ENCODE measurements around the gene CYB5R2.
A peak's percentile ranks its signal among the peaks of the same experiment; 100 is the strongest.

CYB5R2 gene

GRCh38 chr11:7645206-7645605, 28.1 kb downstream of the CYB5R2 start:
- no peak for DNase-seq (ENCODE audit: extremely low spot score)
- ChIA-PET POLR2A (no interaction called here), CTCF (no interaction called here)
- no peak for TF ChIP-seq CTCF (IDR thresholded peaks at IDR 0.05; ENCODE audit: control extremely low read depth, extremely low read depth, low read depth, missing control alignments)

- TF ChIP-seq CTCF (IDR thresholded peaks at IDR 0.05; ENCODE audit: control extremely low read depth, extremely low read depth, low read depth, missing control alignments): no peak
- POLR2A ChIA-PET: no interaction called here
- no peak for DNase-seq (ENCODE audit: extremely low spot score)
- CTCF ChIA-PET: interaction anchor here (0.8 to 1.8 kb wide), 5 partner anchors 9 to 343 kb away, joined by 3 to 9 read pairs (median 3); partner anchors contain the start of gene EIF3F
These were observed 30.0 kb downstream of the CYB5R2 start for GRCh38 chr11:7643314-7643713.

- CTCF ChIA-PET: interaction anchor here (0.8 to 1.8 kb wide), 5 partner anchors 9 to 344 kb away, joined by 3 to 9 read pairs (median 3); partner anchors contain the start of gene EIF3F
- DNase-seq (ENCODE audit: extremely low spot score): no peak
- no peak for TF ChIP-seq CTCF (IDR thresholded peaks at IDR 0.05; ENCODE audit: control extremely low read depth, extremely low read depth, low read depth, missing control alignments)
- POLR2A ChIA-PET: no interaction called here
These were observed 30.6 kb downstream of the CYB5R2 start for GRCh38 chr11:7642747-7643146.

GRCh38 chr11:7640816-7641215, 32.5 kb downstream of the CYB5R2 start:
- TF ChIP-seq CTCF (IDR thresholded peaks at IDR 0.05; ENCODE audit: control extremely low read depth, extremely low read depth, low read depth, missing control alignments): no peak
- POLR2A ChIA-PET: no interaction called here
- no peak for DNase-seq (ENCODE audit: extremely low spot score)
- CTCF ChIA-PET: interaction anchor here (1.7 kb wide), 1 partner anchor 25 kb away, joined by 5 read pairs; no protein-coding TSS in a partner anchor

- no peak for DNase-seq (ENCODE audit: extremely low spot score)
- CTCF ChIA-PET: interaction anchor here (1.0 to 3.1 kb wide), 4 partner anchors 9 to 26 kb away, joined by 3 to 10 read pairs (median 6); no protein-coding TSS in a partner anchor
- TF ChIP-seq CTCF (IDR thresholded peaks at IDR 0.05; ENCODE audit: control extremely low read depth, extremely low read depth, low read depth, missing control alignments): no peak
- POLR2A ChIA-PET: no interaction called here
These were observed 33.7 kb downstream of the CYB5R2 start for GRCh38 chr11:7639643-7640025.

GRCh38 chr11:7638710-7639642, 34.3 kb downstream of the CYB5R2 start:
- DNase-seq (ENCODE audit: extremely low spot score): peak; percentile 21
- no peak for TF ChIP-seq CTCF (IDR thresholded peaks at IDR 0.05; ENCODE audit: control extremely low read depth, extremely low read depth, low read depth, missing control alignments)
- POLR2A ChIA-PET: no interaction called here
- CTCF ChIA-PET: interaction anchor here (1.0 to 3.1 kb wide), 6 partner anchors 10 to 26 kb away, joined by 3 to 10 read pairs (median 4); no protein-coding TSS in a partner anchor
